ENCODE data around the gene MEGF8.

The MEGF8 gene

DNA sequence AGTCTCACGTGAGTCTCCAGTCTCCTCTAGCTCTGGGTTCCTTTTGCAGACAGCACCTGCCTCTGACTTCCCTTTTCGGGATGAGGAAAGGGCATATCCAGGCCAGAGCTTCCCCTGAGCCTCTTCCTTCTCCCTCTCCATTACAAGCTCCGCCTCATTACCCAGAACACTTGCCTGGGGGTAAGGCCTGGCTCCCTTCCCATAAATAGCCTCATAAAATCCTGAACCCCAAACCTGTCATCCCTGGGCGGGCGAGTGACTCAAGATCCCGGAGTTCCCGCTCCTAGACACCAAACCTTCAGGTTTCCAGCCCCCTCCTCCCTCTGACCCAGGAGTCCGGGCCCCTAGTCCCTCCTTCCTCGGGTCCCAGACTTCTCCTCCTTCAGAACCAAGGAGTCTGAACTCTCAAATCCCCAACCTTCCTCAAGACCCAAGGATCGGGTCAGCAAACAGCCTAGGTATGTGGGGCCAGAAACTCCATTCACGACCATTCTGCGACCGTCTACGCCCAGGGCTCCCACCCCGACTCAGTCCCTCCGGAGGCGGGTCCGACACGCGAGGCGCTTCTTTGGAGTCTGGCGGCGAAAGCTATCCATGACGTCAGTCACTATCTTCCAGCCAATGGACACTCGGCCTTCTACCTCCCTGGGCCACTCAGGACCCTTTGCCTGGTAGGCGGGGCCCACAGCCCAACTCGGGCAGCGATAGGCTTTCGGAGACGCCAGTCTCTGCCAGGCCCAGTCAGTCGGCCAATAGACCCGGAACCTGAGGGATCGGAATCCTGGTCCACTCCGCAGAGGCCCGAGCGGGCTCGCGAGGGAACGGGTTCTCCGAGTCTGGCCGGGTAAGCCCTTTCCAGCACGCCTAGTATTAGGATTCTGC lies 71.2 kb downstream of the MEGF8 start:
- FAIRE-seq, result peak; percentile 83

DNA sequence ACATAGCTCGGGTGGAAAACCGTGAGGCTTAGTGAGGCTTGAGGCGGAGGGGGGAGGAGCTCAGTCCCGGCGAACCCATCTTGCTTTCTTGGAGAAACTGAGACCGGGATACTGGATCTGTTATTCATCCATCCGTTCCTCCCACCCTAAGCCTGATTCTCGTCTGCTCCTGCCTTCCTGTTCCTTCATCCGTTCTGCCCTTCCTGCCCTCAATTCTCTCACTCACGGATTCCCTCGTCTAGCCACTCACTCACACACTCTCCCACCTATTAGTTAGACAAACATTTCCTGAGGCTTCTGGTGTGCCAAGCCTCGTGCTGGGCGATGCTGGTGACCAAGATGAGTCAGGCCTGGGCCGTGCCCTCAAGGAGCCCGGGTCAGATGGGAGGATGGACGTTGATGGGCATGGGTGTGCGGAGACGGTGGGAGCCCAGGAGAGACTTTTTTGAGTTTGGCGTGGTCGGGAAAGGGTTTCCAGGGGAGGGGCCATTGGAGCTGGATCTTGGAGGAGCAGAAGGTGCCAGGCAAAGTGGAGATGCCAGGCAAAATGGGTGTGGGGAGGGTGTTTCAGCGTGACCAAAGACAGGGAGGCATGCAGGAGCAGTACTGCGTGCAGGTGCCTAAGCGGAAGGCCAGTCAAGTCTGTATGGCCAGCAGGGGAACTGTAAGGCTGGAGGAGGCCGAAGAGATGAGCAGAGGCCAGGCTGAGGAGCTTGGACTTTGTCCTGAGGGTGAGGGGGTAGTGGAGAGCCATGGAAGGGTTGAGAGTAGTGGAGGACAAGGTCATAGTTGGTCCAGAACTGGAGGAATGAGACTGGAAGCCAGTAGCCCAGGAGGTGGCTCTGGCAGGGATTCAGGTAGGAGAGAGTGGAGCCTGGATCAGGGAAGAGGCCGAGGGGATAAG lies 72.1 kb downstream of the MEGF8 start:
- FAIRE-seq, result no peak

DNA sequence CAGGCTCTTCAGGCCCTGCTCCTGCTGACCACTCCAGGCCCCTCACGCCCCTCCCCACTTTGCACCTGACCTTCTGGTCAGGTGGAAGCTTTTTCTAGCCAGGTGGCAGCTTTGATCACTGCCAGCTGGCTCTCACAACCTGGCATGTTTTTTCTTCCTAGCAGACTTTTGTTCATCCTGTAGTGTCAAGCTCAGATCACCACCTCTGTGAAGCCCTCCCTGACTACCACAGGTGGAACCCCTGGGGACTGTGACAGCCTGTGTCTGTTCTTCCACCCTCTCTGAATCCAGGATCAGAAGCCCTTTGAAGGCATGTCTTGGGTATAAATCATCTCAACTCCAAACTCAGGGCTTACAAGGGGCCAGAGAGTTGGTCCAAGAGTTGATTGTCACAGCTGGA lies 75.0 kb downstream of the MEGF8 start:
- no peak for FAIRE-seq

DNA sequence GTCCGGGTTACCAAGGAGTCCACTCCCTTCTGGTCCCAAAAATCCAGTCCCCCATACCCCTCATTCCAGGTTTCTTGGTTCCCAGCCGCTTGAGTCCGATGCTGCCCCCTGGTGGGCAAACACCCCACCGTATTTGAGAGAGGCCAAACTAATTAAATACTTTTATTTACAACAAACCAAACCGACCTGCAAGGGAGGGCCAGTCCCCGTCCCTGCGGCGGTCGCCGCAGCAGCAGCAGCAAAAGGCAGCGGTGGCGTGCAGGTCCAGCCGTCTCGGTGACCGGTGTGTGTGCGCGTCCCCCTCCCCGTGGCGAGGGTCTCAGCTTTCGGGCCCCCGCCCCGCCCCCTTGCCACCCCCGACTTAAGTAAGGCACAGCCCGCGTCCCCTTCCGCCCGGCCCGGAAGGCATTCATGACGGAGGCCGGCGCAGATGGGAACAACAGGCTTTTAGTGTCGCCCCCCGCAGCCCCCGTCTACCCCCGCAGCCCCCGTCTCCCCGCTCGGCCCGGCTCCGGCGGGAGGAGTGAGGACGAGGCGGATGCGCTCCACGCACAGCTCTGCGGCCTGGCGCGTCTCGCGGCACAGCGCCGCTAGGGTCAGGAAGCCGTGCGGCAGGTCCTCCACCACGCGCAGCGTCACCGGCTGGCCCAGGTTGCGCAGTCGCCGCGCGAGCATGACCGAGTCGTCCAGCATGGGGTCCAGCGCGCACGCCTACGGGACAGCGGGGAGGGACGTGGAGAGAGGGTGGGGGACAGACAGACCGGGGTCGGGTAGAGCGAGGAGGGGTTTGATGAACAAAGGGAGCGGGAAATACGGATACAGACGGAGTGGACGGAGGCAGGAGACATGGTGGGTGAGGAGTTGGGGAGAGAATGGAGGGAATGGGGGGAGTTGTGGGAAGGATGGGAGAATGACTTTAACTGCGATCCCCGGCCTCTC lies 76.2 kb downstream of the MEGF8 start:
- no peak for FAIRE-seq

DNA sequence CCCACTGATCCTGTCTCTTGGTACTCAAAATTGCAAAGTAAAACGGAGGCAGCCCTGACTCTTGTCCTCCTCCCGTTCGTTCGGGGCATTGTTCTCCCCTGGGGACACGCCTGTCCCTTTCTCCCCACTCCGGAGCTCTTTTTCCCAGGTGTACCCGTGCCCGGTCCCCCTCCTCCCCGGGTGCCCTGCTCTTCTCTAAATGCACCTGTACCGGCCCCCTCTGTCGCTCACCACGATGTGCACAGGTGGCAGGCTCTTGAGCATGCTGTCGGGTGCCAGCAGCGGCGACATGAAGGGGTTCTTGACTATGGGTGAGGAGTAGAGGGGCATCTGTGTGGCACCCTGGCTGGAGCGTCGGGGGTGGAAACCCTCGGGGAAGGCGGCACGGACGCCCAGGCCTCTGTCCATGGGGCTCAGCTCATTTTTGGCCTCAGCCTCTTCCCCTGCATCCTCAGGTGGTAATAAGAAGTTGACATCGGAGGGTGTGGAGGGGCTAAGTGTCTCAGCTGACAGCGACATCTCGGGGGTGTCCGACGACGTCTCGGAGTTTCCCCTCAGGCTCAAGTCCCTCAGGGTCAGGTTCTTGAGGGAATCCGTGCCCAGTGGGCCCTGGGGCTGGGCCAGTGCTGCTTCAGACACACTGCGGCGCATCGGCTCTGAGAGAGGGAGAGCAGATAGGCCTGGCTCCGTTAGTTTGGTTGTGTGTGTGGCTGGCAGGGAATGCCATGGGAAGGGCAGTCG lies 77.1 kb downstream of the MEGF8 start:
- no peak for FAIRE-seq

DNA sequence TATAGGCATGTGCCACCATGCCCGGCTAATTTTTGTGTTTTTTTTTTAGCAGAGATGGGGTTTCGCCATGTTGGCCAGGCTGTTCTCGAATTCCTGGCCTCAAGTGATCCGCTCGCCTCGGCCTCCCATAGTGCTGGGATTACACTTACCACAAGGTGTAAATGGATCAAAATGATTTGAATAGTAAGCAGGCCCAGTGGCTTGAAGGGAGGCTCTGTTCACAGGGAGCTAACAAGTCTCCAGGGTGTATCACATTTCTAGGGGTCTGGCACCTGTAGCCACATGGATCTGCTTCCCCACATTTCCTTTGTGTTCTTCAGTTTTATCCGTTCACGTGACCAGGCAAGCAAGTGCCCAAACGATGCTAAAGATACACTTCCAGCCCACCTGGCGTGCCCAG lies 78.2 kb downstream of the MEGF8 start:
- no peak for FAIRE-seq

DNA sequence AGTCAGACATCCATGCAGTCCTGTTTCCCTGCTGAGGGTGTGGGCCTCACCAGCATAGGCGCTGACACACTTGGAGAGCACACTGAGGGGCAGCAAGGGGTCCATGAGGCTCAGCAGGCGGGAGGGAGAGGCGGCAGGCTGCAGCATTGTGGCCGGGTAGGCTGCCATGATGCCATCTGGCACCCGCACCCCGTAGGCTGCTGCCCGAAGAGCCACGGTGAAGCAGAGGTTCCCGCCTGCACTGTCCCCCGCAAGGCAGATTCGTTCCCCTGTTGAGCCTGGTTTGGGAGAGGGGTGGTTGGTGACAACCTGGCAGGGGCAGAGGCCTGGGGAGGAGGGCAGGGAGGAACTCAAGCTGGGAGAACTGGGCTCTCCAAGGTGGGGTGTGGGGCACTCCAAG lies 80.7 kb downstream of the MEGF8 start:
- FAIRE-seq, result no peak

DNA sequence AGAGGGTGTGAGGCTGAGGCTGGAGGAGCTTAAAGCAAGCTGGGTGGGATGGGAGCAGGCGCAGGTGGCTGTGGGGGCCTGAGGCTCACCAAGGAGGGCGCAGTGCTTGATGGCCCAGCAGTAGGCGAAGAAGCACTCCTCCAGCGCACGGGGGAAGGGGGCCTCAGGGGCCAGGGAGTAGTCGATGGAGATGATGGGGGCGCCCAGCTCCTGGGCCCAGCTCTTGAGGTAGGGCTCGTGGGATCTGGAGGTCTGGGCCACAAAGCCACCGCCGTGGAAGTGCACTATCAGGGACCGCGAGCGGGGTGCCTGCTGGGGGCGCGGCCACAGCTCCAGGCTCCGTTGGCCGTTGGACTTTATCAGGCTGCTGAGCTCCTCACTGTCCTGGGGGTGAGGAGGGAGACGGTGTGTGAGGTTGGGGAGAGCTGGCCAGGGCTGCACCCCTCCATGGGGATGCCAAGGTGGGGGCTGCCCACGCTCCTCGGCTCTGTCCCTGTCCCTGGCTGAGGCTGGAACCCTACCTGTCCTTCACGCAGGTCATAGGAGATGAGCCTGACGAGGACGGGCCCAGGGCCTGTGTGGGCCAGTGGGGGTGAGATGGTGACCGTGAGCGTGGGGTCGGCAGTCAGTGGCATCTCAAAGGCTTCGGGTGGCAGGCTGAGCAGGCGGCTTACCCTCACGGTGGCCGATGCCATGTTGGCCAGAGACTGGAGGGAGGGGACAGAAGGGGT lies 81.8 kb downstream of the MEGF8 start:
- no peak for FAIRE-seq

DNA sequence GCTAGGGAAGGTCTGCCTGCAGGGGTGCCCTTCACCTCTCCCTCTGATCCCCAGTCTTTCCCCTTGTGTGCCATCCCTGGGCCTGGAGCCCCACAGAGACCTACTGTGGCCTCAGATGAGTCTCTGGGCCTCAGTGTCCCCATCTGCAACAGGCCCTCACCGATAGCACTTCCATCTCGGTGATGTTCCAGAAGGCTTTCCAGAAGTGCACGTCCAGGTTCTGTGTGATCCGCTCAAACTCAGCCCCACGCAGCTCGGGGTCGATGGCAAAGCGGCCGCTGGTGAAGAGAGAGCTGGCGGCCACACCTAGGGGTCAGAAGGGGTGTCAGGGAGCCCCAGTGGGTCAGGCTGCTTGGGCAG lies 82.4 kb downstream of the MEGF8 start:
- no peak for FAIRE-seq

DNA sequence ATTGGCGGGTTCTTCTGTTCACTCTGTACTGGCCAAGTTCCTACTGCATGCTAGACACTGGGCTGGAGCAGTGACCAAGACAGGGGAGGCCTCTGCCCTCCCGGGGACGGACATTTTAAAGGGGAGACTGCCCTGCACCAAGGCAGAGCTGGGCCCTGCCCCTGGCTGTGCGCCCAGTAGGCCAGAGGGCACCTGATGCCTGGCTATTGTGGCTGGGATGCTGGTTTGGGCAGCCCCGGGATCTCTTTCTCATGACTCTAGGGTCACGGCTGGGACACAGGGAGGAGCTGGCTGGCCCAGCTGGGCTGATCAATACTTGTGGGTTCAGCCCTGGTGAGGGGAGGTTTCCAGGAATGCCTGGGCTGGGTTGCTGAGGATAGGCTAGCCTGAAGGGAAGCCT lies 84.0 kb downstream of the MEGF8 start:
- FAIRE-seq, result no peak

DNA sequence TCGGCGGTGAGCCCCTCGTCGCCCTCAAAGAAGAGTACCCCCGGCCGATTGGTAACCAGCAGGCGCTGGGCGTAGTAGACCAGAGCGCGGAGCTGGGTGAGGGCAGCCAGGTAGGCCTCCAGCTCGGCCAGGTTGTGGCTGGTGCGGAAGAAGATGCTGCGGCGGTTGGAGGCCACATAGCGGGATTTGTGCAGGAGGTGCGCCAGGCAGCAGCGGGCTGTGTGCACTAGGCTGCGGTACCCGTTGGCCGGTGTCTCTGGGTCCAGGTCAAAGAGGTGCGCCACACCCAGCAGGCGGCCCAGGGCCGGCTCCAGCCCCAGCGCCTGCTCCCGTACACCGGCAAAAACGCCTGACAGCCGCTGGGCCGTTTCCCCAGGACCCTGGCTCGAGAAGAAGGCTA lies 84.9 kb downstream of the MEGF8 start:
- no peak for FAIRE-seq

DNA sequence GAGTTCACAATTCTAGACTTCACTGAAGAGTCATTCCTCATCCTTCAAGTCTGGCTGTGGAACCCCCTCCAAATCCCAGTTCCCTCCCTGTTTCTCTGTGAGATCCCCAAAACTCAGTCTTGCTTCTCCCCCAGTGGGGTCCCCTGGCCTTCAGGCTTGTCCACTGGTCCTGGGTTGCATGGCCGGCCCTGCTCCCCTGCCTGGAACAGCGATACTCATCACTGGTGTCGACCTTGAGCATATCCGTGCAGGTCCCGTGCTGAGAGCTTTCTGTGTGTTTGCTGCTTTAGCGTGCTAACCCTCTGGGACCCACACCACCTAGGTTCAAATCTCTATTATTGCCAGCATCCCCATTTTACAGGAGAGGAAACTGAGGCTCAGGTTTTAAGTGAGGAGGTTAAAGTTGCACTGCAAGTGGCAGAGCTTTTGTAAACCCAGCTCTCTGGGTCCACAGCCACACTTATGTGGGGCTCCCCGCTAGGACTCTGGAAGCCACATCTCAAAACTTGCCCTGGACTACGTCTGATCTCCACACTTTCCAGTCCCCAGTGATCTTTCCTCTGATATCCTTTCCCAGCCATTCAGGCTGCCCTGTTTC lies 86.2 kb downstream of the MEGF8 start:
- no peak for FAIRE-seq

DNA sequence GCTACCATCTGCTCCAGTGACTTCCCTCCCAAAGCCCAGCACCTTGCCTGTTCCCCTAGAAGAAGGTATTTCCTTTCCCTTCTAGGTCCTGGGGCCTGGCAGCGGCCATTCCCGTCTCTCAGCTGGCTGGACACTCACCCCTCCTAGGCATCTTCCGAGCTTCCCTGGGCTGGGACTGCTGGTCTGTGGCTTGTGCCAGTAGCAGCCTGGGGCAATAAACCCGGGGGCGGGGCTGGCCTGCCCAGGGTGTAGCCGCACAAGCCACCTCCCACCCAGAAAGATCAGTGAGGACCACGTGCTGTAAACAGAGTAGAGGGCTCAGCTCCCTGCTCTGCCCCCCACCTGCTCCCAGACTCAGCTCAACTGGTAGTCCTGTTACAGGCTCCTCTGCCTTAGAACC lies 86.8 kb downstream of the MEGF8 start:
- no peak for FAIRE-seq

DNA sequence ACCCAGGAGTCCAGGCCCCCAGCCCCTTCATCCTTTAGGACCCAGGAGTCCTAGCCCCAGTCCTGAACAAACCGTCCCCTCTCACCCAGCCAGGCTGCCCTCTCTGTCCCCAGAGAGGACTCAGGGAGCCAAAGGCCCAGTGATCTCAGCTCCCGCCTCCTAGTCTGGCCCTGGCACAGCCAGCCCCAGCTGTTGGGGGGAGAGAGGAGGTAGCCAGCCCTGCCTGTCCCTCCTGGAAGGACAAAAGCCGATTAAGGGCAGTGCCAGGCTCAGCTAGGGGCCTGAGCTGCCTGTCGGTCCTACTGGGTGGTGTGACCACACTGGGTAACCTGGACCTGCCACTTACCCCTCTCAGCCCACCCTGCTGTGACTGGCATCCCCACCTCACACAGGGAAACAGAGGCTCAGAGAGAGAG lies 87.2 kb downstream of the MEGF8 start:
- FAIRE-seq, result no peak

DNA sequence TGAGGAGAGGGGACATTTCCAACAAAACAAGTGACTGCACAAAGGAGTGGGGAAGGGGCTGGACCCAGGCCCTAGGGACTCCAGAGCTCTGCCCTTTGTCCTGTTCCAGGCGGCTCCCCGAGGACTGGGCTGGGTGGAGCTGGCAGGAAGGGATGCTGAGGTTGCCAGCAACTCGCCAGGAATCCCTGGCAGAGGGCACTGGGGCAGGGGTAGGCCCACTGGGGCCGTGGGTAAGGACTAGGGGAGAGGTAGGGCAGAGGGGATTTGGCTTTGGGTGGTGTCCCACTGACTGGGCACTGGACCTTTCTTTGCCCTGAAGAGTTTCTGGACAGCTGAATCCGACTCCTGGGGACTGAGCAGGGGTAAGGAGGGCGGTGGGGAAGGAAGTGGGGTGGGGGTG lies 93.9 kb downstream of the MEGF8 start:
- no peak for FAIRE-seq

DNA sequence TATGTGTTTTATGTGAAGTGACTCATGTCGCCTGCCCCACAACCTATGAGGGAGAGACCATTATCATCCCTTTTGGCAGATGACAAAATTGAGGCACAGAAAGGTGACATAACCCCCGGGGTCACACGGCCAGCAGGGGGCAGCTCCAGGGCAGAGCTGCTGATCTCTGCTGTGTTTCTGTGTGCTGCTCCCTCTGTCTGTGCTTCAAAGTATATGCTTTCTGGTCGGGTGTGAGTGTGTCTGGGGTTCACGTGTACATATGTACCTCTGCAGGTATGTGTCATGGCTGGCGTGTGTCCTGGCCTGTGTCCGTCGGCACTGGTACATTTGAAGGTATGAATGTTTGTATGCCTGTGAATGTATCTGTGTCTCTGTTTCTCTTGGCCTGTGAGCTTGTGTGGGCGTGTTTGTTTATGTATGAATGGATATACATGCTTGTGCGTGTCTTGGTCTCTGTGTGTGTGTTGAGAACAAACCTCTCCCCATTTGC lies 94.7 kb downstream of the MEGF8 start:
- FAIRE-seq, result no peak

DNA sequence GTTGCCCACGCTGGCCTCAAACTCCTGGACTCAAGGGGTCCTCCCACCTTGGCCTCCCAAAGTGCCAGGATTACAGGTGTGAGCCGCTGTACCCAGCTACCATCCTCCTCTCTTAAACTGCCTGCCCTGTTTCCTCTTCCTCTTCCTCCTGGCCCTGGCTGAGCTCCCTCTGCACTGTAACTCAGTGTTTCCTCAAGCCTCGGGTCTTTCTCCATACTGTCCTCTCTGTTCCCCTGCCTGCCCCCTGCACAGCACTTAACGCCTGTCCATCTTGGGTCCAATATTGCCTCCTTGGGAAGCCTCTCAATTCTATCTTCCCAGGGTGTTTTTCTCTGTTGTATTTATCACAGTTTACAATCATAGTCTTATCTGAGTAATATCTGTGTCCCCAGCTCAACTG lies 95.7 kb downstream of the MEGF8 start:
- FAIRE-seq, result no peak

DNA sequence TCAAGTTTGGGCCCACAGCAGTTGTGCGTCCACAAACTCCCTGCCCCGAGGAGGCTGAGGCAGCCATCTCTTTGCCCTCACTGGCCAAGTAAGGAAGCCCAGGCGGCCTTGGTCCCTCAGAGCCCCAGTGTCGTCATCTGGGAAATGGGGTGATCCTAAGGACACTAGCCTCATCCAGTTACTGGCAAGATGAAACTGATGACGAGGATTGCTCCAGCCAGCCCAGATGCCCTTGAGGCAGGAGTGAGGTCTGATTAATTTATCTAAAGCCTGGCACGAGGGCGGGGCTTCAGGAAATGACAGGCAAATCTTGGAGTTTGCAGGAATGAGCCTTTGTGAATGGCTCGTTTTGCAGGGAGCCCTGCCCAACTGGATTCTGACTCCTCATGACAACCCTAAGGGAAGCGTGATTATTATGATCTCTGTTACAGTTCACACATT lies 96.2 kb downstream of the MEGF8 start:
- FAIRE-seq, result no peak

DNA sequence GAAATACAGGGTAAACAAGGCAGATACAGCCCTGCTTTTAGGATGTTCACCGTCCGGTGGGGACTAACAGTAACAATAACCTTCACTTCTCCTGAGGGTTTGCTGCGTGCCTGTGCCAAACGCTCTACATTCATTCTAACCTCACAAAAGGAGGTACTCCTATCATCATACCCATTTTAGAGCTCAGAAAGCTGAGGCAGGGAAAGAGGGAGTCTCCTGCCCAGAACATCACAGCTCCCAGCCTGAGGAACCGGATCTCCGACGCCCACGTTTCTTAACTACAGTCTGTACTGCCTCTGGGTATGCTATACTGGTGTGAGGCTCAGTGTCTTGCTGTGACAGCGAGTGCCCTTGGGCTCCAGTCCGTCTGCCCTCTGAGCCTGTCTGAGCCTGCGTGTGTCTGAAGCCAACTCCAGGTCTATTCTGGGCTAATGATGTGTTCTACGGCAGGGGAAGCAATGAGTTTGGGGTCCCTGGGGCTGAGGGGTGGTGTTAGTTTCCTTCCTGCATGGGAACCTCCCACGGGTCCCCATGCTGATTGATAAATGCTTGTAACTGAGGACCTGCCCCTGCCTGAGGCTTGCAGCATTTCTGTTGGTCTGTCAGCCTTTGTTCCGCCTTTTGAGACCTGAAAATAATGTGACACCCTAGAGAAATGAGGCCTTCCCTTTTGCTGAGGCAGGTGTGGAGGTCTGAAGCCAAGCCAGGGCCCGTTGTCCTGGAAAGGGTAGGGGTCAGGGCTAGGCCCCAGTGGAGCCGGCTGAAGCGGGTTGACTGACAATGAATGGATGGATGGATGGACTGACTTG lies 96.9 kb downstream of the MEGF8 start:
- FAIRE-seq, result no peak

Data from colon (tissue), 2 donors.